ENCODE results near the gene AUNIP. TPM values are rescaled to one million over a fixed set of nuclear protein-coding genes. Genes with fewer than 3 reads are reported as not detected.
A peak's percentile ranks its signal among the peaks of the same experiment; 100 is the strongest.

Gene AUNIP
- total RNA-seq, 1 experiment from 2014 or later, result 11.0 TPM

DNA sequence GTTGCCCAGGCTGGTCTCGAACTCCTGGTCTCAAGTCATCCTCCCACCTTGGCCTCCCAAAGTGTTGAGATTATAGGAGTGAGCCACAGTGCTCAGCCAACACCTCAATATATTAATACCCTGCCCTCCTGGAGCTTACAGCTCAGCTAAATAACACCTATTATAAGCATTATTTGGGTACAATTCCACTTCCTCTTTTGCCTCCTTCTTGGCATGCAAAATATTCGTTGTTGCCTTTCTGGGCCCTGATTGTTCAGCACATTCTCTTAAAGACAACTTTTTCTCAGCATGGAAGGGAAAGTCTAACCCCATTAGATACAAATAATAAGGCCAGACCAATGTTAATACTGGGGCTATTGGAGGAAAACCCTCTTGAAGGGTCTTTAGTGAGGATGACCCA, 13.5 kb upstream of the AUNIP start:
- Histone ChIP-seq H3K79me2 (ENCODE audit: low read depth) (peaks cover 27% of the 10 kb centered on the region), H3K36me3 (ENCODE audit: low read depth) (no peaks in the 10 kb centered on the region), H2AFZ (no peak overlapping the region), H3K4me3 (no peak overlapping the region), H3K4me2 (peak overlapping the region; percentile 80; the same call in 1 of the 2 replicates), H3K9me3 (ENCODE audit: insufficient read depth, low read depth) (no peaks in the 10 kb centered on the region), H3F3A (ENCODE audit: insufficient read depth, low read depth) (peaks cover 10% of the 10 kb centered on the region), H3K9me2 (ENCODE audit: insufficient read depth) (no peaks in the 10 kb centered on the region), H3K27ac (no peak overlapping the region), H3K27me3 (ENCODE audit: insufficient read depth, low read depth) (no peaks in the 10 kb centered on the region), H3K4me1 (replicated peaks; ENCODE audit: insufficient read depth) (peaks cover 27% of the 10 kb centered on the region), H4K20me1 (ENCODE audit: insufficient read depth) (no peaks in the 10 kb centered on the region)
- TF ChIP-seq, protein P1, sequence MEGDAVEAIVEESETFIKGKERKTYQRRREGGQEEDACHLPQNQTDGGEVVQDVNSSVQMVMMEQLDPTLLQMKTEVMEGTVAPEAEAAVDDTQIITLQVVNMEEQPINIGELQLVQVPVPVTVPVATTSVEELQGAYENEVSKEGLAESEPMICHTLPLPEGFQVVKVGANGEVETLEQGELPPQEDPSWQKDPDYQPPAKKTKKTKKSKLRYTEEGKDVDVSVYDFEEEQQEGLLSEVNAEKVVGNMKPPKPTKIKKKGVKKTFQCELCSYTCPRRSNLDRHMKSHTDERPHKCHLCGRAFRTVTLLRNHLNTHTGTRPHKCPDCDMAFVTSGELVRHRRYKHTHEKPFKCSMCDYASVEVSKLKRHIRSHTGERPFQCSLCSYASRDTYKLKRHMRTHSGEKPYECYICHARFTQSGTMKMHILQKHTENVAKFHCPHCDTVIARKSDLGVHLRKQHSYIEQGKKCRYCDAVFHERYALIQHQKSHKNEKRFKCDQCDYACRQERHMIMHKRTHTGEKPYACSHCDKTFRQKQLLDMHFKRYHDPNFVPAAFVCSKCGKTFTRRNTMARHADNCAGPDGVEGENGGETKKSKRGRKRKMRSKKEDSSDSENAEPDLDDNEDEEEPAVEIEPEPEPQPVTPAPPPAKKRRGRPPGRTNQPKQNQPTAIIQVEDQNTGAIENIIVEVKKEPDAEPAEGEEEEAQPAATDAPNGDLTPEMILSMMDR (conservative IDR thresholded peaks at IDR 0.05), result no peak
- TF ChIP-seq EZH2 (IDR thresholded peaks at IDR 0.05; ENCODE audit: low read depth), result no peak
- intact Hi-C loops (cut with micrococcal nuclease; ENCODE audit: unreplicated experiment), result no loop called here
- BruUV-seq (replicated peaks), result no TSS peak
- DNase-seq, result no peak
- POLR2A ChIA-PET (ENCODE audit: unreplicated experiment), result no interaction called here
- CTCF ChIA-PET, result no interaction called here

DNA sequence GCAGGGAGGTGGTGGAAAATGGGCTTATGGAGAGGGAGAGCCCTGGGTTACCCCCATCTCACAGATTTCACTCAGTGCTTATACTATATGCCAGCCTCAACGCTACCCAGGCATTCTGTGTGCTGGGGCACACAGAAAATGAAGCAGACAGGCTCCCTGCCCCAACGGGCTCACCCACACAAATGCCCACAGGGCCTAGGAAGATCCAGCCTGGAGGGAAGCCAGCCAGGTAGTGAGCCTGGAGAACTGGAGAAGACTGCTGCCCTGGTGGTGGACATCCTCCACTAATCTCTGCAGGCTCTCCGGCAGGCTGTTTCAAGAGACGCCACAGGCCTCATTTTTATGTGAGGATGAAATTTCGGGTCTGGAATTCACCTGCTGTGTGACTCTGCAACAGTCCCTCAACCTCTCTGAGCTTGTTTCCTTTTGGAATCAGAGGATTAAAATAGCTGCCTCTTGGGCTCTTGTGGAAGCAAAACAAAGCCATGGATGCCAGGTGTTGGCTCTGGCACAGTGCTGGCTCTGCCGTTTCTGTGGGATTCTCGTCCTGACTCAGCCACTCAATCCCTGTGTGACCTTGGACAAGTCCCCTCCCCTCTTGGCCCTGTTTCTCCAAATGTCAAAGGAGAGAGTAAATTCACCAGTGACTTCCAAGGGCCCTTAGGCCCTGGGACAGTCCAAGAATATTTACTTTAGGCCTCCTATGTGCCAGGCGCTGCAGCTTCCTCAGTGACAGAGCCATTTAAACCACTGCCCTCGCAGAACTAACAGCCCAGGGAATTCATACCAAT, 12.6 kb upstream of the AUNIP start:
- H3K36me3 ChIP-seq (ENCODE audit: low read depth), result no peaks in the 10 kb centered on the region
- peaks cover 27% of the 10 kb centered on the region for H3K79me2 ChIP-seq (ENCODE audit: low read depth)
- no peak for DNase-seq
- intact Hi-C loops (cut with micrococcal nuclease; ENCODE audit: unreplicated experiment), result no loop called here
- ChIA-PET CTCF (no interaction called here), POLR2A (ENCODE audit: unreplicated experiment) (no interaction called here)
- no peaks in the 10 kb centered on the region for H3K27me3 ChIP-seq (ENCODE audit: insufficient read depth, low read depth)
- no peak overlapping the region for H3K4me2 ChIP-seq
- no TSS peak for BruUV-seq (replicated peaks)
- no peak for TF ChIP-seq EZH2 (IDR thresholded peaks at IDR 0.05; ENCODE audit: low read depth)
- TF ChIP-seq, protein P1 (conservative IDR thresholded peaks at IDR 0.05), result no peak
- peaks cover 24% of the 10 kb centered on the region for H3K4me1 ChIP-seq (replicated peaks; ENCODE audit: insufficient read depth)
- H3F3A ChIP-seq (ENCODE audit: insufficient read depth, low read depth), result peaks cover 10% of the 10 kb centered on the region
- H3K9me3 ChIP-seq (ENCODE audit: insufficient read depth, low read depth), result no peaks in the 10 kb centered on the region
- H4K20me1 ChIP-seq (ENCODE audit: insufficient read depth), result no peaks in the 10 kb centered on the region
- no peaks in the 10 kb centered on the region for H3K9me2 ChIP-seq (ENCODE audit: insufficient read depth)
- H3K27ac ChIP-seq, result no peak overlapping the region
- no peak overlapping the region for H3K4me3 ChIP-seq
- H2AFZ ChIP-seq, result no peak overlapping the region

DNA sequence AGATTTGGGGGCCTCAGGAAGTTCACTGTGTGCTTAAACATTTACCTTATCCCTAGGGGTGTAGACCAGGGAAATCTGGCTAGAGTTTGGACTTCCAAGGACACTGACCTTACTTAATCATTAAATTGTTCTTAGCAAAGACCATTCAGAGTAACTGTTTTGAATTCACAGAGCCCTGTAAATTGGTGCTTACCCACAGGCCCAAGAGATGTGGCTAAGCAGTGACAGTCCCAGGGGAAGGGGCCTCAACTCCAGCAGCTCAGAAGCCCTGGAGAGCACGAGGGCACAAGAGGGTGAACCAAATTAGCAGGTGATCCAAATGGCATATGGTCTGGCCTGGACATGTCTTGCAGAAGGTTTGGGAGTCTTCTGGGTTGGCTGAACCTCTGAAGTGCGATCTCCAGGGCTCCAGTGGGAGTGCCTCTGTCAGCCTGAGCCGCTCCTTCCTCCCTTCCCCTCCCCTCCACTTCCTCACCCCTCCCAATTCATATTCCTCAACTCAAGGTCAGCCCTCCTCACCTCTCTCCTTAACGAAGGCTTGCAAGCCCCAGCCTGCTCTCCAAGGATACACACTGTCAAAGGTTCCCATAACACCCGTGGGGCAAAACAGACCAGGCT, 11.9 kb upstream of the AUNIP start:
- no peaks in the 10 kb centered on the region for H3K36me3 ChIP-seq (ENCODE audit: low read depth)
- ChIA-PET POLR2A (ENCODE audit: unreplicated experiment) (no interaction called here), CTCF (no interaction called here)
- H3K4me3 ChIP-seq, result no peak overlapping the region
- no peak overlapping the region for H3K27ac ChIP-seq
- TF ChIP-seq EZH2 (IDR thresholded peaks at IDR 0.05; ENCODE audit: low read depth), result no peak
- TF ChIP-seq, protein P1 (conservative IDR thresholded peaks at IDR 0.05), result no peak
- H4K20me1 ChIP-seq (ENCODE audit: insufficient read depth), result no peaks in the 10 kb centered on the region
- DNase-seq, result no peak
- H3K27me3 ChIP-seq (ENCODE audit: insufficient read depth, low read depth), result no peaks in the 10 kb centered on the region
- H3K4me2 ChIP-seq, result no peak overlapping the region
- H3F3A ChIP-seq (ENCODE audit: insufficient read depth, low read depth), result peaks cover 4% of the 10 kb centered on the region
- no peaks in the 10 kb centered on the region for H3K9me2 ChIP-seq (ENCODE audit: insufficient read depth)
- no peaks in the 10 kb centered on the region for H3K9me3 ChIP-seq (ENCODE audit: insufficient read depth, low read depth)
- no peak overlapping the region for H2AFZ ChIP-seq
- intact Hi-C loops (cut with micrococcal nuclease; ENCODE audit: unreplicated experiment), result no loop called here
- peaks cover 27% of the 10 kb centered on the region for H3K79me2 ChIP-seq (ENCODE audit: low read depth)
- peaks cover 17% of the 10 kb centered on the region for H3K4me1 ChIP-seq (replicated peaks; ENCODE audit: insufficient read depth)
- BruUV-seq (replicated peaks), result no TSS peak

Data from PC-9 (cell line).